Activated CD4-positive, alpha-beta memory T cell treated with anti-CD3 and anti-CD28 coated beads for 36 hours (primary cell): ENCODE measurements around the gene MVD. TPM values are rescaled to one million over a fixed set of nuclear protein-coding genes. Genes with fewer than 3 reads are reported as not detected.

ENCODE experiments used
- CTCF ChIA-PET: fragments of 350-600 bp; sonication (Branson Sonifier 250); formaldehyde crosslinking; loops from one replicate; lab custom pipeline; 2021; ENCODE audit warnings: antibody characterized with exemption, inconsistent platforms; lab: Charles Lee
- POLR2A ChIA-PET: fragments of 350-600 bp; sonication (Branson Sonifier 250); formaldehyde crosslinking; loops from one replicate; lab custom pipeline; 2021; ENCODE audit warnings: antibody characterized with exemption; lab: Charles Lee
- DNase-seq: peaks from one replicate; pipeline ENCODE4 v3.0.0-alpha.2; 2020
- H3K27ac Mint-ChIP-seq: one replicate; pipeline ENCODE4 v1.8.0; 2021; ENCODE audit warnings: mixed read lengths
- H3K27me3 Mint-ChIP-seq: one replicate; pipeline ENCODE4 v1.8.0; 2021; ENCODE audit warnings: mixed read lengths
- H3K36me3 Mint-ChIP-seq: one replicate; pipeline ENCODE4 v1.8.0; 2021; ENCODE audit warnings: mixed read lengths
- H3K4me1 Mint-ChIP-seq: one replicate; pipeline ENCODE4 v1.8.0; 2021; ENCODE audit warnings: low read depth, mixed read lengths
- H3K4me3 Mint-ChIP-seq: one replicate; pipeline ENCODE4 v1.8.0; 2021; ENCODE audit warnings: mild to moderate bottlenecking, mixed read lengths
- H3K9me3 Mint-ChIP-seq: one replicate; pipeline ENCODE4 v1.8.0; 2021; ENCODE audit warnings: mixed read lengths
- intact Hi-C: fragments of 100-400 bp; cut with micrococcal nuclease; formaldehyde crosslinking; loops from one replicate; pipeline ENCODE4 v1.15.1; 2023
- total RNA-seq, 2 experiments: library from RNA; stranded (reverse); gene quantifications; one replicate each; pipeline ENCODE4 v1.2.3, GENCODE V29; 2021

MVD gene
- 100 to 1,000 TPM; 111 to 113 TPM for total RNA-seq

- DNase-seq, result peak; percentile 98
- Mint-ChIP-seq H3K27me3 (no peaks in the 10 kb centered on the region), H3K4me3 (peak within 1 kb of the TSS; percentile 91), H3K27ac (peak within 1 kb of the TSS; percentile 86), H3K9me3 (no peaks in the 10 kb centered on the region), H3K36me3 (peaks cover 4% of the 10 kb centered on the region), H3K4me1 (peaks cover 17% of the 10 kb centered on the region)
- CTCF ChIA-PET, result interaction anchor here (1.0 kb wide), 1 partner anchor 43 kb away, joined by 3 read pairs; no protein-coding TSS in a partner anchor
- intact Hi-C loops, result loop anchor here (1.0 kb wide), 3 partner anchors 12 to 93 kb away; partner anchors contain the start of genes CYBA, SNAI3 and ZC3H18
- POLR2A ChIA-PET, result interaction anchor here (1.0 to 3.2 kb wide), 3 partner anchors 24 to 92 kb away, joined by 4 to 9 read pairs (median 5); partner anchors contain the start of gene ZC3H18
These were observed at the start of gene MVD for GRCh38 chr16:88662843-88663606. Gene MVD (minus strand): TSS chr16:88663091. CDS start chr16:88663080, 11 bp downstream.

- no peaks in the 10 kb centered on the region for H3K27me3 Mint-ChIP-seq
- ChIA-PET POLR2A (no interaction called here), CTCF (no interaction called here)
- H3K4me1 Mint-ChIP-seq, result peaks cover 5% of the 10 kb centered on the region
- no peaks in the 10 kb centered on the region for H3K9me3 Mint-ChIP-seq
- peaks cover 8% of the 10 kb centered on the region for H3K36me3 Mint-ChIP-seq
- no peak overlapping the region for H3K27ac Mint-ChIP-seq
- no peak for DNase-seq
- intact Hi-C loops, result no loop called here
- H3K4me3 Mint-ChIP-seq, result no peak overlapping the region
These were observed 49.6 kb upstream of the MVD start for GRCh38 chr16:88712362-88712979.

- ChIA-PET POLR2A (no interaction called here), CTCF (interaction anchor here (1.4 kb wide), 1 partner anchor 25 kb away, joined by 10 read pairs; no protein-coding TSS in a partner anchor)
- Mint-ChIP-seq H3K9me3 (no peaks in the 10 kb centered on the region), H3K36me3 (peaks cover 2% of the 10 kb centered on the region), H3K27ac (no peak overlapping the region), H3K4me1 (peaks cover 12% of the 10 kb centered on the region), H3K4me3 (no peak overlapping the region), H3K27me3 (no peaks in the 10 kb centered on the region)
- intact Hi-C loops, result no loop called here
- DNase-seq, result no peak
These were observed 49.0 kb upstream of the MVD start for GRCh38 chr16:88711750-88712340.

GRCh38 chr16:88710556-88710955 is 47.7 kb upstream of the MVD start:
- CTCF ChIA-PET, result interaction anchor here (1.4 kb wide), 1 partner anchor 27 kb away, joined by 10 read pairs; no protein-coding TSS in a partner anchor
- H3K27ac Mint-ChIP-seq, result no peak overlapping the region
- H3K27me3 Mint-ChIP-seq, result no peaks in the 10 kb centered on the region
- DNase-seq, result no peak
- intact Hi-C loops, result no loop called here
- H3K4me3 Mint-ChIP-seq, result no peak overlapping the region
- peaks cover 2% of the 10 kb centered on the region for H3K36me3 Mint-ChIP-seq
- no peaks in the 10 kb centered on the region for H3K9me3 Mint-ChIP-seq
- peaks cover 12% of the 10 kb centered on the region for H3K4me1 Mint-ChIP-seq
- POLR2A ChIA-PET, result interaction anchor here (0.6 kb wide), 1 partner anchor 92 kb away, joined by 4 read pairs; no protein-coding TSS in a partner anchor

- CTCF ChIA-PET, result interaction anchor here (0.7 to 3.9 kb wide), 3 partner anchors 30 to 150 kb away, joined by 3 to 24 read pairs (median 4); no protein-coding TSS in a partner anchor
- POLR2A ChIA-PET, result interaction anchor here (1.1 to 4.1 kb wide), 4 partner anchors 10 to 150 kb away, joined by 3 to 16 read pairs (median 4); partner anchors contain the start of genes GALNS and TRAPPC2L
- Mint-ChIP-seq H3K27ac (peak overlapping the region; percentile 42), H3K4me3 (peak overlapping the region; percentile 82), H3K9me3 (no peaks in the 10 kb centered on the region), H3K4me1 (peaks cover 39% of the 10 kb centered on the region), H3K36me3 (peaks cover 8% of the 10 kb centered on the region), H3K27me3 (no peaks in the 10 kb centered on the region)
- DNase-seq, result no peak
- intact Hi-C loops, result loop anchor here (1.0 to 5.0 kb wide), 4 partner anchors 75 to 150 kb away; partner anchors contain the start of genes CDT1, TRAPPC2L and ZC3H18
These were observed 44.3 kb upstream of the MVD start for GRCh38 chr16:88706965-88707826.

GRCh38 chr16:88706229-88706964 is 43.5 kb upstream of the MVD start, which contains the start of the genes CTU2 and RNF166:
Gene CTU2 (plus strand): TSS chr16:88706503. CDS start chr16:88706531, 28 bp downstream.
Gene RNF166 (minus strand): TSS chr16:88706408. CDS start chr16:88706325, 83 bp downstream.
- Mint-ChIP-seq H3K36me3 (peaks cover 8% of the 10 kb centered on the region), H3K27me3 (no peaks in the 10 kb centered on the region), H3K4me1 (peaks cover 47% of the 10 kb centered on the region), H3K4me3 (peak within 1 kb of the TSS; percentile 82), H3K27ac (peak within 1 kb of the TSS; percentile 91), H3K9me3 (no peaks in the 10 kb centered on the region)
- POLR2A ChIA-PET, result interaction anchor here (1.1 to 4.1 kb wide), 4 partner anchors 11 to 150 kb away, joined by 3 to 16 read pairs (median 4); partner anchors contain the start of genes GALNS and TRAPPC2L
- DNase-seq, result peak; percentile 94
- CTCF ChIA-PET, result interaction anchor here (3.9 to 5.4 kb wide), 2 partner anchors 20 to 31 kb away, joined by 24 to 36 read pairs; partner anchors contain the start of gene SNAI3
- intact Hi-C loops, result loop anchor here (1.0 to 5.0 kb wide), 4 partner anchors 76 to 151 kb away; partner anchors contain the start of genes CDT1, TRAPPC2L and ZC3H18

GRCh38 chr16:88705801-88706228 is 42.9 kb upstream of the MVD start:
- Mint-ChIP-seq H3K4me3 (peak overlapping the region; percentile 81), H3K9me3 (no peaks in the 10 kb centered on the region), H3K27ac (peak overlapping the region; percentile 91), H3K4me1 (peaks cover 50% of the 10 kb centered on the region), H3K27me3 (no peaks in the 10 kb centered on the region), H3K36me3 (peaks cover 10% of the 10 kb centered on the region)
- ChIA-PET POLR2A (interaction anchor here (1.1 to 4.1 kb wide), 5 partner anchors 12 to 136 kb away, joined by 3 to 16 read pairs (median 5); partner anchors contain the start of gene ZC3H18), CTCF (interaction anchor here (1.0 to 5.4 kb wide), 5 partner anchors 16 to 105 kb away, joined by 3 to 36 read pairs (median 3); partner anchors contain the start of gene SNAI3)
- intact Hi-C loops, result loop anchor here (1.0 to 5.0 kb wide), 4 partner anchors 76 to 151 kb away; partner anchors contain the start of genes CDT1, TRAPPC2L and ZC3H18
- DNase-seq, result peak; percentile 30

- intact Hi-C loops, result loop anchor here (5.0 kb wide), 1 partner anchor 97 kb away; the partner anchor contains the start of gene CDT1
- ChIA-PET POLR2A (interaction anchor here (0.6 to 4.1 kb wide), 6 partner anchors 11 to 135 kb away, joined by 3 to 16 read pairs (median 5); partner anchors contain the start of gene ZC3H18), CTCF (interaction anchor here (0.5 to 5.4 kb wide), 8 partner anchors 17 to 504 kb away, joined by 3 to 36 read pairs (median 3); partner anchors contain the start of genes PIEZO1 and SNAI3)
- peak; percentile 58 for DNase-seq
- H3K27ac Mint-ChIP-seq, result peak overlapping the region; percentile 91
- H3K4me3 Mint-ChIP-seq, result peak overlapping the region; percentile 81
- H3K36me3 Mint-ChIP-seq, result peaks cover 12% of the 10 kb centered on the region
- no peaks in the 10 kb centered on the region for H3K9me3 Mint-ChIP-seq
- peaks cover 56% of the 10 kb centered on the region for H3K4me1 Mint-ChIP-seq
- H3K27me3 Mint-ChIP-seq, result no peaks in the 10 kb centered on the region
These were observed 42.3 kb upstream of the MVD start for GRCh38 chr16:88705076-88705684.
